Vagina (tissue), 2 donors: ENCODE data around the gene LCE3D. TPM values are rescaled to one million over a fixed set of nuclear protein-coding genes. Genes with fewer than 3 reads are reported as not detected.

Experiments
- DNase-seq, 2 donors: peaks; one replicate each; pipeline ENCODE4 v3.0.0-alpha.2; 2017; ENCODE audit errors: extremely low spot score in 2 of 2
- H3K27ac ChIP-seq: fragments of 200-600 bp; sonication (generic); one replicate; pipeline ENCODE4 v1.5.1; 2019
- H3K27me3 ChIP-seq: fragments of 200-600 bp; sonication (generic); one replicate; pipeline ENCODE4 v1.5.1; 2019
- H3K36me3 ChIP-seq, 2 donors: fragments of 200-600 bp; sonication (generic); one replicate each; pipeline ENCODE4 v1.5.1; 2017 to 2019
- H3K4me1 ChIP-seq: fragments of 200-600 bp; sonication (generic); one replicate; pipeline ENCODE4 v1.5.1; 2019
- H3K4me3 ChIP-seq, 2 donors: fragments of 200-600 bp; sonication (generic); 1 replicate in 1 of 2; 2 replicates in 1 of 2; pipeline ENCODE4 v1.5.1; 2016 to 2019
- H3K9me3 ChIP-seq: fragments of 200-600 bp; sonication (generic); one replicate; pipeline ENCODE4 v1.5.1; 2019
- CTCF ChIP-seq, 3 experiments: fragments of 450-650 bp in 2 of 3; fragments of 200-600 bp in 1 of 3; sonication (generic) in 1 of 3; IDR thresholded peaks; one replicate each; pipeline ENCODE4 v1.5.1; 2017 to 2019; ENCODE audit warnings: antibody characterized with exemption in 3 of 3, mild to moderate bottlenecking in 2 of 3, moderate library complexity in 2 of 3
- POLR2A ChIP-seq, 2 donors: fragments of 450-650 bp; IDR thresholded peaks; one replicate each; pipeline ENCODE4 v1.6.1; 2017; ENCODE audit warnings: antibody characterized with exemption in 2 of 2, mild to moderate bottlenecking in 2 of 2, moderate library complexity in 2 of 2
- POLR2AphosphoS5 ChIP-seq, 2 donors: sonication (generic); formaldehyde crosslinking; IDR thresholded peaks; one replicate each; pipeline ENCODE4 v1.9.0; 2017; ENCODE audit warnings: antibody characterized with exemption in 2 of 2, mild to moderate bottlenecking in 2 of 2, low read depth in 1 of 2; ENCODE audit not compliant: insufficient read depth in 1 of 2
- intact Hi-C: fragments of 100-400 bp; cut with DNase I; formaldehyde crosslinking; loops from one replicate; pipeline ENCODE4 v1.15.1; 2023
- total RNA-seq: library from RNA; depleted of rRNA; stranded (reverse); fragments of >200 nt; gene quantifications from one replicate; pipeline ENCODE4 v1.2.3, GENCODE V29; 2016

Gene LCE3D
- 57.5 TPM for total RNA-seq

GRCh38 chr1:152580433-152580832 lies at the start of gene LCE3D:
LCE3D (minus strand) TSS chr1:152580516; CDS start chr1:152579936, 580 bp downstream.
- TF ChIP-seq CTCF (IDR thresholded peaks at IDR 0.05) (no peak), POLR2A (IDR thresholded peaks at IDR 0.05) (no peak), POLR2AphosphoS5 (IDR thresholded peaks at IDR 0.05; ENCODE audit: insufficient read depth in 1 of 2, low read depth in 1 of 2) (peak in 1 of 2 donors; percentile 10)
- H3K9me3 ChIP-seq = no peaks in the 10 kb centered on the region

GRCh38 chr1:152626744-152627143 lies 46.4 kb upstream of the LCE3D start:
- DNase-seq = no peak
- no peak for TF ChIP-seq POLR2A (IDR thresholded peaks at IDR 0.05)
- TF ChIP-seq POLR2AphosphoS5 (IDR thresholded peaks at IDR 0.05; ENCODE audit: insufficient read depth in 1 of 2, low read depth in 1 of 2) = no peak
- no peak for TF ChIP-seq CTCF (IDR thresholded peaks at IDR 0.05)
- no peaks in the 10 kb centered on the region for H3K36me3 ChIP-seq
- H3K4me1 ChIP-seq = no peaks in the 10 kb centered on the region
- no peaks in the 10 kb centered on the region for H3K27me3 ChIP-seq
- no peak overlapping the region for H3K4me3 ChIP-seq
- intact Hi-C loops = no loop called here
- no peaks in the 10 kb centered on the region for H3K9me3 ChIP-seq
- no peak overlapping the region for H3K27ac ChIP-seq

More at GRCh38 chr1:152580433-152580832, at the start of gene LCE3D:
- intact Hi-C loops = no loop called here
- no peaks in the 10 kb centered on the region for H3K36me3 ChIP-seq
- DNase-seq = no peak
- H3K4me3 ChIP-seq = no peak within 1 kb of the TSS
- no peaks in the 10 kb centered on the region for H3K4me1 ChIP-seq
- H3K27ac ChIP-seq = no peak within 1 kb of the TSS
- no peaks in the 10 kb centered on the region for H3K27me3 ChIP-seq

- DNase-seq = no peak
- Histone ChIP-seq H3K4me1 (no peaks in the 10 kb centered on the region), H3K27ac (no peak overlapping the region), H3K27me3 (no peaks in the 10 kb centered on the region), H3K9me3 (peaks cover 3% of the 10 kb centered on the region), H3K4me3 (no peak overlapping the region), H3K36me3 (no peaks in the 10 kb centered on the region)
- intact Hi-C loops = no loop called here
- no peak for TF ChIP-seq CTCF (IDR thresholded peaks at IDR 0.05)
These were observed 43.0 kb upstream of the LCE3D start for GRCh38 chr1:152623203-152623844.

- TF ChIP-seq POLR2A (IDR thresholded peaks at IDR 0.05) = no peak
- TF ChIP-seq POLR2AphosphoS5 (IDR thresholded peaks at IDR 0.05; ENCODE audit: insufficient read depth in 1 of 2, low read depth in 1 of 2) = no peak
- TF ChIP-seq CTCF (IDR thresholded peaks at IDR 0.05) = no peak
- intact Hi-C loops = no loop called here
These were observed 42.5 kb upstream of the LCE3D start, which contains the start of gene LCE3A for GRCh38 chr1:152622803-152623202. LCE3A (minus strand) TSS chr1:152623103; CDS start chr1:152623103, 0 bp downstream.

GRCh38 chr1:152621993-152622392 lies 41.7 kb upstream of the LCE3D start:
- intact Hi-C loops = no loop called here
- H3K4me1 ChIP-seq = no peaks in the 10 kb centered on the region

More at GRCh38 chr1:152622803-152623202, 42.5 kb upstream of the LCE3D start, which contains the start of gene LCE3A:
- Histone ChIP-seq H3K4me3 (no peak within 1 kb of the TSS), H3K9me3 (peaks cover 3% of the 10 kb centered on the region), H3K4me1 (no peaks in the 10 kb centered on the region), H3K36me3 (no peaks in the 10 kb centered on the region), H3K27ac (no peak within 1 kb of the TSS), H3K27me3 (no peaks in the 10 kb centered on the region)
- no peak for DNase-seq

More at GRCh38 chr1:152621993-152622392, 41.7 kb upstream of the LCE3D start:
- no peak for DNase-seq
- no peak overlapping the region for H3K4me3 ChIP-seq
- H3K27ac ChIP-seq = no peak overlapping the region
- H3K36me3 ChIP-seq = no peaks in the 10 kb centered on the region
- peaks cover 3% of the 10 kb centered on the region for H3K9me3 ChIP-seq
- H3K27me3 ChIP-seq = no peaks in the 10 kb centered on the region
- TF ChIP-seq CTCF (IDR thresholded peaks at IDR 0.05) (no peak), POLR2A (IDR thresholded peaks at IDR 0.05) (no peak), POLR2AphosphoS5 (IDR thresholded peaks at IDR 0.05; ENCODE audit: insufficient read depth in 1 of 2, low read depth in 1 of 2) (no peak)
